SJSA1 (cell line): ENCODE results near the gene RTN4. TPM values are rescaled to one million over a fixed set of nuclear protein-coding genes. Genes with fewer than 3 reads are reported as not detected.

Experiments used
- DNase-seq, 2 experiments: peaks; one replicate each; pipeline ENCODE4 v3.0.0-alpha.2; 2015 to 2020; ENCODE audit warnings: low spot score in 2 of 2, low read depth in 1 of 2
- H3K27ac ChIP-seq: fragments of 250-450 bp; sonication (Bioruptor Pico); 2 replicates; pipeline ENCODE4 v1.5.1; 2020; ENCODE audit warnings: mild to moderate bottlenecking, moderate library complexity
- H3K27me3 ChIP-seq: fragments of 250-450 bp; sonication (Bioruptor Pico); replicated peaks from 2 replicates; pipeline ENCODE4 v1.5.1; 2020; ENCODE audit warnings: mild to moderate bottlenecking, moderate library complexity
- H3K36me3 ChIP-seq: fragments of 250-450 bp; sonication (Bioruptor Pico); 2 replicates; pipeline ENCODE4 v1.5.1; 2020; ENCODE audit warnings: mild to moderate bottlenecking
- H3K4me1 ChIP-seq: fragments of 250-450 bp; sonication (Bioruptor Pico); replicated peaks from 2 replicates; pipeline ENCODE4 v1.6.1; 2021; ENCODE audit warnings: mild to moderate bottlenecking
- H3K4me3 ChIP-seq: fragments of 250-450 bp; sonication (Bioruptor Pico); 2 replicates; pipeline ENCODE4 v1.5.1; 2020; ENCODE audit warnings: mild to moderate bottlenecking
- H3K9me3 ChIP-seq: fragments of 250-450 bp; sonication (Bioruptor Pico); replicated peaks from 2 replicates; pipeline ENCODE4 v1.5.1; 2020; ENCODE audit warnings: mild to moderate bottlenecking
- total RNA-seq: library from RNA; depleted of rRNA; stranded (reverse); fragments of >200 nt; shearing (Covaris generic); gene quantifications from 2 replicates; pipeline ENCODE4 v1.2.3, GENCODE V29; 2014

RTN4 gene
- total RNA-seq, 1 experiment from 2014 or later: 209 TPM

DNA sequence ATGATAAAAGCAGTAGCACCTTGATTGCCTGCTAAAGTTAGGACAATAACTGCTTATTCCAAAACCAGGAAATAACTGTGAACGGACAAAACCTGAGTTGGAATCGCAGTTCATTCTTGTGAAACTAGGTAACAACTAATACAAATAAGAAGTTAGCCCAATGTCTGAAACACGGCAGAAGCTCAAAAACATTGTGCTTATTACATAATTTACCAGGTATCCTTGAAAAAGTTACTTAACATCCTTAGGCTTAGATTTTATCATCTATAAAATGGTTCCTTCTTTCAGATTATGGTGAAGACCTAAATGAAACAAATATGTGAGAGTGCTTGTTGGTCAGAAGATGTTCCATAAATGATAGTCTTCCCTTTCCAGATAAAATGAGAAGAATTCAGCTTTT, 32.4 kb downstream of the RTN4 start:
- DNase-seq: no peak
- H3K36me3 ChIP-seq: peaks cover 31% of the 10 kb centered on the region
- peaks cover 45% of the 10 kb centered on the region for H3K4me1 ChIP-seq
- H3K27ac ChIP-seq: no peak overlapping the region
- no peaks in the 10 kb centered on the region for H3K9me3 ChIP-seq
- H3K4me3 ChIP-seq: no peak overlapping the region
- no peaks in the 10 kb centered on the region for H3K27me3 ChIP-seq

DNA sequence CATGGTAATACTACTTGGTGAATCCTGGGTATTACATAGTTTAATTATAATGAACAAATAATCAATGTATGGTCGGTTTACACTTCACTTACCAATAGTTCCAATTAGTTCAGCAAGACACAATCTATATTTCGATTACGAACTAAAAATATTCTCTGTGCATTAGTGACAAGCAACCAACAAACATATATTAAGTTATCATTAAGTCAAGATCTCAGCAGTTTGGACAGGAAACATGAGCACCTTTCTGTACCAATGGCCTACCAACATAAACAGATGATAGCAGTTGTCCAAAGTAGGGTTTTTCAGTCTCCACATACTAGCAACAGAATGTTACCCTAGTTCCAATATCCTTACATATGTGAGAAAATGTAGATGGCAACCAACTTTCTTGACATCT, 32.8 kb downstream of the RTN4 start:
- no peak overlapping the region for H3K4me3 ChIP-seq
- peaks cover 31% of the 10 kb centered on the region for H3K36me3 ChIP-seq
- no peaks in the 10 kb centered on the region for H3K9me3 ChIP-seq
- no peak for DNase-seq
- H3K27me3 ChIP-seq: no peaks in the 10 kb centered on the region
- no peak overlapping the region for H3K27ac ChIP-seq
- peaks cover 49% of the 10 kb centered on the region for H3K4me1 ChIP-seq

DNA sequence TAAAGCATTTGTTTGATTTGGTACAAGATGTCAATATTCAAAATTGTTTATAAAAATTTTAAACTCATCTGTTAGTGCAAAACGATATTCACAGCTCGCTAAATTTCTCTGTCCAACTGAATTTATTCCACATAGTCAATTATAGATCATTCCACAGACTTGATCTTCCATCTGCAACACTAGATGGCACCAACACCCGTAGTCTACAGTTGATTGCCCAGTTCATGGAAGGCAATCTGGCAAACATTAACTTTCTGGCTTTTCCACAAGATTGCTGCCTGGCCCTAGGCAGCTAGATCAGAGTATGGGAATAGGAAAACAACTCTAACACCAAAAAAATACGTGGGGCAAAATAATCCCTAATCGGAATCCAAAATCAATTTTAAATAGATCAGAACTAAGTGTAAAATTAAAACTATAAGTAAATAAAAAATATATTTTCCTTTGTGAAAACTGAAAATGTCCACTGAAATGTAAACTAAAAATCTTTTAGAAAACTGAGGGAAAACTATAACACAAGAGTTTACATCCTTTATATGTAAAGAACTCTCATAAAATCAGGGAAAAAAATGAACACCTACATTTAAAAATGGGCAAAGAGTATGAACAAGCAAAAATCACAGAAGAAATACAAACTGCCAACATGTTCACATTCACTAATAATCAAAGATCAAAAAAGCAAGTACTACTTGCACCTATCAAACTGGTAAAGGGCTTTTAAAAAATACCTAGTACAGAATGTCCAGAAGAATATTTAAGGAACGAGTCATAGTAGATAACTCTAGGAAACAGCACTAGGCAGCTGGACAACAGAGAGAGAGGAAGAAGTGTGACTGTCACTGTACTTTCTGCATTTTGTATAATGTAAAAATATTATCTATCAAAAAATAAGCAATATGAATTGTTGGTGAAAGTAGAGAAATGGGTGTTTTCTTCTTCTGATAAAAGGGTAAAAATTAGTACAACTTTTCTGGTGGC, 35.0 kb downstream of the RTN4 start:
- Histone ChIP-seq H3K27ac (no peak overlapping the region), H3K4me3 (no peak overlapping the region)

DNA sequence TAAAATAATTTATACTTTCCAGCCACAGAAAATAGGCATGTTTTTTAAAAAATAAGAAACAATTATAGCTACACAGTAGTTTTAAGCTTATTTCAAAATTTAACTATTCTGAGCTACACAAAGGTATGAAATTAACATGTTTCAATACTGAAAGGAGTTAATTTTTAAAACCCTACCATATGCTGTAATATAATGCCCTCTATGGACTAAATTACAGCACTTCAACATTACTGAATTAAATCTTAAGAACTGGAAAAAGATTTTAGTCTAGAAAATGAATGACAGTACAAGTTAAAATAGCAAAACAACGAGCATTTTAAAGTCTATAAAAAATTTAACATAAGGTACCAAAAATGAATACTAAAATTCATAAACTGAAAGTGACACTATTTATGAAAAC, 36.3 kb downstream of the RTN4 start:
- no peaks in the 10 kb centered on the region for H3K27me3 ChIP-seq
- H3K9me3 ChIP-seq: no peaks in the 10 kb centered on the region
- H3K27ac ChIP-seq: no peak overlapping the region
- peaks cover 56% of the 10 kb centered on the region for H3K4me1 ChIP-seq
- H3K4me3 ChIP-seq: no peak overlapping the region
- peaks cover 23% of the 10 kb centered on the region for H3K36me3 ChIP-seq
- no peak for DNase-seq

More for the DNA sequence above, 35.0 kb downstream of the RTN4 start:
- Histone ChIP-seq H3K36me3 (peaks cover 24% of the 10 kb centered on the region), H3K27me3 (no peaks in the 10 kb centered on the region), H3K9me3 (no peaks in the 10 kb centered on the region), H3K4me1 (peaks cover 61% of the 10 kb centered on the region)
- DNase-seq: peak; percentile 47 to 51

DNA sequence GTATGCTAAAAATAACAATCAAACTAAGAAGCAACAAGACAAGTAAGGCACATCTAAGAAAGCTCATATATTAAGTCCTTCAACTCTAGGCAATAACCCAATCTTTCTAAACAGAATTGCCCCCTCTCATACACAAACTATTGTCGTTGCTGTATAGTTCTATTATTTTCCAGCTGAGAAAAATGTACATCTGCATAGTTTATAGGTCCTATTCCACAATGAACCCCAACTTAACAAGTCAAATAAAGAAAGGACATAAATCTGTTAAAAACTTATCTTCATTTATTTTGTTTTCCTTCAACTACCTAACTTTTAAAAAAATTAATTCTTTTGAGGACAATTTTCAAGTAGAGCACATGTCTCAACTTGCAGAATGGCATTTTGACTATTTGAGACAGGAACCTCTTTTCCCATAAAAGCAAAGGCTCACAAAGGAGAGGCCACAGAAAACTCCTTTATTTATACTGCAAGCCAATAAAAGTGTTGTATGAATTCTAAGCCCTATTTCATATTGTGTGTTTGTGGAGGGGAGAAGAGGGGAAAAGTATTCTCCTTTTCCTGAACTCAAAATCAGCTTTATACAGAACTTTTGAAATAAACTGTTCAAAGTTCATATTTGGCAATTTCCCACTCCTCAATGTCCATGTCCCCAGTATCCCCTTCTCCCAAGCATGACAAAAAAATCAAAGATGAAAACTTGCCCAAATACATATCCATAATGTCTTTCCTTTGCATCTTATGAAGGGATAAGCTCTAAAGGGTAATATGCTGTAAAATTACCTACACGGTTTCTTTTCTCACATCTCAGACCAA, 37.4 kb downstream of the RTN4 start:
- peaks cover 13% of the 10 kb centered on the region for H3K36me3 ChIP-seq
- H3K27ac ChIP-seq: no peak overlapping the region
- no peaks in the 10 kb centered on the region for H3K9me3 ChIP-seq
- peaks cover 51% of the 10 kb centered on the region for H3K4me1 ChIP-seq
- no peaks in the 10 kb centered on the region for H3K27me3 ChIP-seq
- H3K4me3 ChIP-seq: no peak overlapping the region
- DNase-seq: no peak

DNA sequence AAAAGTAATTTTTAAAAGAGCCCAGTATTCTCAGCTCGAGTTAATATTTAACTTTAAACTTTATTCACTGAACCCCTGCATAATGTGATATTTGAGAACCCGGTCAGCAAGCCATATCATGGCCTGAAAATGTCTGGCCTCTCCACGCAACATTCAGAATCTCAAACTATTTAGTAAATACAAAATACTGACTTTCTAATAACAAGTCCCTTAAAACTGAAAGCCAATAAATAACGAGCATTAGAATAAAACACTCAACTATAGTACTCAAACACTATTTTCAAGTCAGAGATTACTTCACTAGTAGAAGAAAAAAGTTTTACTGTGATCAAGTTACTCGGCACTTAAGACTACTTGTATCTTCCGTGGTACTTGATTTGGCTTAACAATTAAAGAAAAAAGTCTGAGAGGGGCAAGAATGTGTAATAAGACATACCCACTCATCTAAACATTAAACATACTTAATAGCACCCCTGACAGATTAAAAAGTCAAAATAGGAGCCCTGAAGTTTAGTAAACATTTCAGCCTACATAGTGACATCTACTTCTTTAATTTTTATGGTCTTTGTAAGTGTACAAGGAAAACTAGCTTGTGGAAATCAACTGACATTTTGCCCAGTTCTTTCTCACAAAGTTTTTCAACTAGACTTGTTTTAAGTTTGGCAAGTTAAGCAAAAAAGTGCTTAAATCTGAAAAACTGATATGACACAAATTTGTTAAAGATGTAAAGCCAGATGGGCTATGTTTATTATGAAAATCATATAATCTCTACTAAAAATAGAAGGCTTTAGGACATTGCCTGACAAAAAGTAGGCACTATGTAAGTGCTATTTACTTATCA, 38.2 kb downstream of the RTN4 start:
- no peak overlapping the region for H3K27ac ChIP-seq
- no peak overlapping the region for H3K4me3 ChIP-seq
- no peaks in the 10 kb centered on the region for H3K9me3 ChIP-seq
- peaks cover 6% of the 10 kb centered on the region; the same call in 1 of the 2 replicates for H3K36me3 ChIP-seq
- no peak for DNase-seq
- H3K4me1 ChIP-seq: peaks cover 49% of the 10 kb centered on the region
- no peaks in the 10 kb centered on the region for H3K27me3 ChIP-seq

DNA sequence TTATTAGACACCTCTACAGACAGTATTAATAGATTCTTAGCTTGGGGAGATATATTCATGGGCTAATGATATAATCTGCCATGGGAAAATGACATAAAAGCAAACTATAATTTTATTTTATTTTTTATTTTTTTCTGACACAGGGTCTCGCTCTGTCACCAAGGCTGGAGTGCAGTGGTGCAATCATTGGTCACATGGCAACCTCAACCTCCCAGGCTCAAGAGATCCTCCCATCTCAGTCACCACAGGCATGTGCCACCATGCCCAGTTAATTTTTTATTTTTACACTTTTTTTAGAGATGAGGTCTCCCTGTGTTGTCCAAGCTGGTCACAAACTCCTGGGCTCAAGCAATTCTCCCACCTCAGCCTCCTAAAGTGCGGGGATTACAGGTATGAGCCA, 39.3 kb downstream of the RTN4 start:
- Histone ChIP-seq H3K9me3 (no peaks in the 10 kb centered on the region), H3K36me3 (peaks cover 6% of the 10 kb centered on the region; the same call in 1 of the 2 replicates), H3K27me3 (no peaks in the 10 kb centered on the region), H3K4me1 (peaks cover 49% of the 10 kb centered on the region), H3K4me3 (no peak overlapping the region), H3K27ac (no peak overlapping the region)
- no peak for DNase-seq

DNA sequence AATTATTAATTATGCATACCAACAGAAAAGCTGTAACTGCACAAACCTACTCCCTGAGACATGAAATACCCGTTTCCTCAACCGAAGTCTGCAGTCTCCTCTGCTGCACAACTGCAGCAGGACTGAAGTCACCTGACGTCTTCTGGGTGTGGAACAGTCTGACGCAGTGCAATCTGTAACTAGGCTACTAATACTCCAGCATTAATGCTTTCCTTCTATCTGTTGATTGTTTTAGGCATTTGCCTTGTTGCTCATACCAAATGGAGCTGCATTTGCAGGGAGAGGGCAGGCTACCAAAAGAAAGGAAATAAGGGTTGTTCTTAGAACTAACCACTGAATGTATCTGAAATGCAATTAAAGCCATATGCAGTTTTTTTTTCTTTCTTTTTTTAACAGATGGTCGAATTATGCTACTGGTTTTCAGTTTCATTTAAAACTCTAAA, 40.1 kb downstream of the RTN4 start:
- Histone ChIP-seq H3K4me1 (peaks cover 42% of the 10 kb centered on the region), H3K9me3 (no peaks in the 10 kb centered on the region), H3K4me3 (no peak overlapping the region)

DNA sequence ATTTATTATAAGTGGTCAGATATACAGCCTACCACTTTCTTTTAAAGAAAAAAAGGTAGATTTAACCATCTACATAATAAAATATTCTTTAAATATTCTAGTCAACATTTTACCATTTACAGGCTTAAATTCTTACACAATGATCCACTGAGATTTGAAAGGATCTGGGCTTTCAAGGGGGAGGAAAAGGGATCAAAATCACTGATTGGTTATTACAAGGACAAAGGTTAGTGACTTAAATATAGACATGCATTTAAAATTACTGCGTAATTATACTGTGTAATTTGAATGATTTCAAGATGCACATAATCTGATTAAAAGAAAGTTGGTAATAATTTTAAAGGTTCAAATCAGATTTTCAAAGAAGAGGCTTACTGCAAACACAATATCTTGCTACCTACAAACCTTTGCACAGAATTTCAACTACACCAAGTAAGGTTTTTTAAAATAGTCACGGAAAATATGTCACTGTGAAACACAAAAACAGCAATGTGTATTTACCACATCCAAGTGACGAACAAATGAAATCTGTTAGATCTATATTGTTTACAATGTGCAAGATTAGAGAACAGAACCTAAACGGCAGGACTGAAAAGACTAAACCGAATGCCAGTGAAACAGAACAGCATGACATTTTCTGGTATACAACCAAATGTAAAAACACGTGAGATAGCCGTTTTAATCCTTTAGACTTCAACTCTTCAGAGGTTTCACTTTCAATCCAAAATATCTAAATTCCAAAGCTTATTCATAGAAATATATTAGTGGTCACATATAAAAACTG, 40.8 kb downstream of the RTN4 start:
- DNase-seq: no peak
- H3K27ac ChIP-seq: no peak overlapping the region

More for the DNA sequence above, 40.1 kb downstream of the RTN4 start:
- Histone ChIP-seq H3K27me3 (no peaks in the 10 kb centered on the region), H3K36me3 (peaks cover 6% of the 10 kb centered on the region; the same call in 1 of the 2 replicates), H3K27ac (no peak overlapping the region)
- DNase-seq: no peak

DNA sequence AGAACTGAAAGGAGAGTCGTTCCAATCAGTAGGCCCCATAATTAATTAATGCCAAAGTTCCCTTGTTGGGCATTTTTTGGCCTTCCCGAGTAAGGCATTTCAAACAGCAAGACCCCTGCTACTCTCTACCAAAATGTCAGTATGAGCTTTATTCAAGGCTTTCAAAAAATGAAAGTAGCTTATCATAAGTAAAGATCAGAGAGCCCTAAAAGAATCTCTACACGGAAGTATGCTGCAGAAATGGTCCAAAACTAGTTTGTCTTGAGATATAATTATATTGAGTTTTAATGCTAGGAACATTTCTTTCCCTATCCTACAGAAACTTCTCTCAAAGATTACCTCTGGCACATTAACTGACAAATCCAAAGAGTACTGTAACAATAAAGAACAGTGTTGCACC, 43.9 kb downstream of the RTN4 start:
- H3K36me3 ChIP-seq: peaks cover 6% of the 10 kb centered on the region; the same call in 1 of the 2 replicates
- no peaks in the 10 kb centered on the region for H3K27me3 ChIP-seq
- no peak for DNase-seq
- H3K9me3 ChIP-seq: no peaks in the 10 kb centered on the region
- peaks cover 14% of the 10 kb centered on the region for H3K4me1 ChIP-seq
- H3K27ac ChIP-seq: no peak overlapping the region
- no peak overlapping the region for H3K4me3 ChIP-seq

More for the DNA sequence above, 40.8 kb downstream of the RTN4 start:
- no peak overlapping the region for H3K4me3 ChIP-seq
- peaks cover 35% of the 10 kb centered on the region for H3K4me1 ChIP-seq
- no peaks in the 10 kb centered on the region for H3K27me3 ChIP-seq
- no peaks in the 10 kb centered on the region for H3K9me3 ChIP-seq
- peaks cover 6% of the 10 kb centered on the region; the same call in 1 of the 2 replicates for H3K36me3 ChIP-seq

DNA sequence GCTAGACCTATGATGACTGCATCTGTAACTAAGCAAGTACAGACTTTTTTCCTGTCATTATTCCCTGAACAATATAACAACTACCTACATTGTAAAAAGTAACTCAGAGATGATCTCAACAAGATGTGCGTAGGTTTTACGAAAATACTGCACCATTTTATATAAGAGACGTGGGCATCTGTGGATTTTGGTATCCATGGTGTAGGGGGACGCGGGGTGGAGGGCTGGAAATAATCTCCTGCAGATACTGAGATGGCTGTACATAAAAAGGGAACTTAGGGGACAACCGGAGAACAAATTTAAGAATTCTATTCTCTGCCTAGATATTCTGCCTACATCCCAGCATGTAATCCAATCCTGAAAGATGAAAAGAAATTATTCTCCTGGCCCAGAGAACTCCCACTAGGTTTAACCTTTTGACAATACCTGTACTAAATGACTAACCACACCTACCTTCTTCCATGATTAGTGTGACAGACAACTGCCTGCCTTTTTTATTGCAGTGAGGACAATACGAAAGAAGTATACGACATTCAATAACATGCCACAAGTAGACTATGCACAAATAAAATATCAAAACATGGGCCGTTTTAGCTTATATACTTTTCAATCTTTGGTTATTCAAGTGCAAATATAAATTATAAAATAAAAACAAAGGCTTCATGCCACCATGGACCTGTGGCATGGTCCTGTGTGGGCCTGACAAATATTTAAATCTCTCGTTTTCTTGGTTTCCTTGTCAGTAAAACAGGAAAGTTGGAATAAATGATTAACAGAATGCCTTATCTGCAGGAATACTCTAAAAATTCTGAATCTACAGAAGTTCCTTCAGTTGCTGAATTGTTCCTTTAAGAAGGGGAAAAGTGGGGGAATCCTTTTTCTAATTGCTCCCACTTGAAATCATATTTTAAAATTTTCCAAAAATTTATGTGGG, 46.3 kb downstream of the RTN4 start:
- DNase-seq: no peak
- no peaks in the 10 kb centered on the region for H3K9me3 ChIP-seq
- H3K4me1 ChIP-seq: peaks cover 13% of the 10 kb centered on the region
- H3K27me3 ChIP-seq: no peaks in the 10 kb centered on the region
- no peak overlapping the region for H3K27ac ChIP-seq
- H3K36me3 ChIP-seq: no peaks in the 10 kb centered on the region
- H3K4me3 ChIP-seq: no peak overlapping the region

DNA sequence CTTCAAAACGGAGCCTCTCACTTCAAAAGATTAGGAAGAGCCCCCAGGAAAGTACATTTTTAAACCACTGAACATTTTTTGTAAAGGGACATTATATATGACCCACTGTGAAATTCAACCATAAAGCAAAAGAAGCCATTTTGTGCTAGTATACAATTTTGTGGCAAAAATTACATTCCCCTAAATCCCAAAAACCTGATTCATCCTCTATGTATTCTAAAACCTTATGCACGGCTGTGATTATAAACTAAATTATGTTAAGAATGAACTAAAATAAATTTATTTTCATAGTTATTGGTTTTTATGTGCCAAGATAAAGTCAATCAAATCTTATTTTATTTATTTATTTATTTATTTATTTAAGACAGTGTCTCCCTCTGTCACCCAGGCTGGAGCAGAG, 48.5 kb downstream of the RTN4 start:
- Histone ChIP-seq H3K27me3 (no peaks in the 10 kb centered on the region), H3K4me3 (no peak overlapping the region), H3K4me1 (peaks cover 17% of the 10 kb centered on the region), H3K36me3 (no peaks in the 10 kb centered on the region), H3K27ac (no peak overlapping the region), H3K9me3 (no peaks in the 10 kb centered on the region)
- DNase-seq: no peak
